ENCODE measurements around the gene MARS1. TPM values are rescaled to one million over a fixed set of nuclear protein-coding genes. Genes with fewer than 3 reads are reported as not detected.

Gene MARS1
- total and polyA plus RNA-seq, 5 experiments from 2014 or later: 81.0 to 386 (median 93.5) TPM

DNA sequence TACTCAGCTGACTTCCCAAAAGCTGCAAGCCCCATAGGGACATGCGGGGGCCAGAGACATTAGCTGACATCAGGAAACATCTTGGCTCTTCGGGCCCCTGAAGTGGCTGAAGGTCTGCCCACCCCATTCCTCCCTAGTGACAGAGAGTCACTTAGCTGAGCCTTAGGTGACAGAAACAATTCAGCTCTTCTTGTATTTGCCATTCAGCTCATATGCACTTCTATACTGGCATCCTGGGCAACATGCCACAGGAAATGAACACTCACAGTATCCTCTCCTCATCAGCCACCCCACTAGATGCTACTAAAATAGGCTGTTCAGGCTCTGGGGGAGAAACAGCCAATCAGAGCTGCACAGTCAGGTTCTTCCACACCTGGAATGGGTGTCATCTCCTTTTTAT is 55.7 kb downstream of the MARS1 start:
- DNase-seq: no peak
- Mint-ChIP-seq H3K4me1 (peaks cover 22 to 49% (median 40%) of the 10 kb centered on the region in 4 donors), H3K27me3 (no peaks in the 10 kb centered on the region), H3K9me3 (no peaks in the 10 kb centered on the region), H3K27ac (peak overlapping the region in 5 of 10 donors; percentile 14 to 66 (median 53)), H3K36me3 (peaks cover 0 to 30% (median 2%) of the 10 kb centered on the region in 3 donors), H3K4me3 (no peak overlapping the region)
- POLR2A ChIA-PET: interaction anchor here (1.0 to 1.7 kb wide), 3 partner anchors 19 to 85 kb away, joined by 3 to 5 read pairs (median 4); partner anchors contain the start of gene DDIT3
- ATAC-seq: no peak

DNA sequence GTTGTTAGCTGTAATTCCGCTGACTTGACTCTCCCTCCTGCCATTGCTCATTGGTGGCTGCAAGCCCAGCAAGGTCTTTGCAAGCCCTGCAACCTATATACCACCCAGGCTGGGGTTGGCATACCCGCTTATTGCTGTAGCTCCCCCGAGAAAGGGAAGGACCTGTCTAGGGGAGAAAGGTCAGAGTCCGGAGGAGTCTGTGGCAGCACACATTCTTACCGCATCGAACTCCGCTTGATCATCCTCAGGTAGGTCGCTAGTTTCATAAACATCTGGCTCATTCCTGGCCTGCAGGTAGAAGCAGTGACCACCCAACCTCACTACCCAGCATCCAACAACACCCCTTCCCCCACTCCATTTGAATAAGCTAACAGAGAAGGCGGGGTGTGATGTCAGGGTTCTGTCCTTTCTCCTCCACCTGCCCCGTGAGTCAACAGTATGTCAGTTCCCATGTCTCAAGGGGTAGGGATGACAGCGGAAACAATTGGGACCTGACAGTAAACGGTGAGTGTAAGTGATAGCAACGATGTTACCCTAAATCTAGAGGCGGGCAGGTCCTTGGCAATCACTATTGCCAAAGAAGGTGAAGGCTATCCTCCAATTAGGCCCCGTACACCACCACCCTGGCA is 58.1 kb downstream of the MARS1 start:
- no peak for DNase-seq
- ATAC-seq: no peak
- Mint-ChIP-seq H3K27me3 (peaks cover 0 to 9% (median 0%) of the 10 kb centered on the region in 5 donors), H3K36me3 (peaks cover 0 to 8% (median 0%) of the 10 kb centered on the region in 3 donors), H3K9me3 (no peaks in the 10 kb centered on the region), H3K4me1 (peaks cover 29 to 61% (median 53%) of the 10 kb centered on the region in 4 donors), H3K4me3 (peak overlapping the region; percentile 91 to 99 (median 97)), H3K27ac (peak overlapping the region; percentile 86 to 98 (median 94))
- POLR2A ChIA-PET: interaction anchor here (0.5 to 2.4 kb wide), 5 partner anchors 9 to 44 kb away, joined by 3 to 12 read pairs (median 3); partner anchors contain the start of gene DDIT3

DNA sequence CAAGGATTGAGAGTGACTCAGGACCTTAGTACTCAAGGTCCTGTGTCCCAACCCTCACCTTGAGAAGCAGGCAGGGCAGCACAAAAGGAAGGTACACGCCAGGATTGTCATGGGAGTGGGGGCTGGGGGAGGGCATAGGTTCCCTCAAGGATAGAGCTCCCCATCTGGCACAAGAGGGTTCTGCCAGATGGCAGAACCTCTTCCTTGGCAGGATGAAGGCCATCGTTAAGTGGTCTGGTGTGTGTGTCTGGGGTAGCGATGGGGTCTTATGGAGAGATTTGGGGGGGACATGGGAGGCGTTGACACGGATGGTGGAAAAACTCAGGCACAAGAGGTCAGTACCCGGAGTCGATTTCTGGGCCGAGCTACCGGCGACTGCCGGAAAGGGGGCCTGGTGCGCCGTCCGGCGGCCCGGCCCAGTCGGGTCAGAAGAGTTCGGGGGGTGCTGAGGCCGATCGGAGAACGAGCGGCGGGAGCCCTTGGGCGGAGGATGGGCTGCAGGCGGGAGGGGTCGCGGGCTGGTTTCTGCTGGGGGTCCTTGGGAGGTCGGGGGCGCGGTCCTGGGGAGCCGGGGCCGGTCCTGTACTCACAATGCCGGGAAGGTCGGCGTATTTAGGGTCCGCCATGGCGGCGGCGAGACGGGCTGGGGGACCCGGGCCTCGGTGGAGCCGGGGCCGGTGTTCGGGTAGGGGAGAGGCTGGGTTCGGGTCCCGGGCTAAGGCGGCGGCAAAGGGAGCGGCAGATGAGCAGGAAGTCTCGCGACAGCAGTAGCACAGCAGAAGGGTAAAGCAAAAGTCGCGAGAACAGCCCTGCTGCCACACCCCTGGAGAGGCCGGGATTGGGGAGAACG is 58.8 kb downstream of the MARS1 start, which contains the start of gene DCTN2:
Gene DCTN2, minus strand, starts transcription at position 755 of the 850 bp plus-strand sequence. Its CDS starts 129 bp downstream, at position 626.
- Mint-ChIP-seq H3K4me3 (peak within 1 kb of the TSS; percentile 91 to 99 (median 97)), H3K27ac (peak within 1 kb of the TSS; percentile 86 to 98 (median 94)), H3K9me3 (no peaks in the 10 kb centered on the region), H3K36me3 (peaks cover 0 to 5% (median 0%) of the 10 kb centered on the region in 3 donors), H3K4me1 (peaks cover 29 to 61% (median 57%) of the 10 kb centered on the region in 4 donors), H3K27me3 (peaks cover 0 to 14% (median 0%) of the 10 kb centered on the region in 5 donors)
- POLR2A ChIA-PET: interaction anchor here (0.5 to 2.4 kb wide), 6 partner anchors 9 to 44 kb away, joined by 3 to 12 read pairs (median 4); partner anchors contain the start of gene DDIT3
- DNase-seq: peak; percentile 76 to 96 (median 90)
- ATAC-seq: peak; percentile 90 to 93

DNA sequence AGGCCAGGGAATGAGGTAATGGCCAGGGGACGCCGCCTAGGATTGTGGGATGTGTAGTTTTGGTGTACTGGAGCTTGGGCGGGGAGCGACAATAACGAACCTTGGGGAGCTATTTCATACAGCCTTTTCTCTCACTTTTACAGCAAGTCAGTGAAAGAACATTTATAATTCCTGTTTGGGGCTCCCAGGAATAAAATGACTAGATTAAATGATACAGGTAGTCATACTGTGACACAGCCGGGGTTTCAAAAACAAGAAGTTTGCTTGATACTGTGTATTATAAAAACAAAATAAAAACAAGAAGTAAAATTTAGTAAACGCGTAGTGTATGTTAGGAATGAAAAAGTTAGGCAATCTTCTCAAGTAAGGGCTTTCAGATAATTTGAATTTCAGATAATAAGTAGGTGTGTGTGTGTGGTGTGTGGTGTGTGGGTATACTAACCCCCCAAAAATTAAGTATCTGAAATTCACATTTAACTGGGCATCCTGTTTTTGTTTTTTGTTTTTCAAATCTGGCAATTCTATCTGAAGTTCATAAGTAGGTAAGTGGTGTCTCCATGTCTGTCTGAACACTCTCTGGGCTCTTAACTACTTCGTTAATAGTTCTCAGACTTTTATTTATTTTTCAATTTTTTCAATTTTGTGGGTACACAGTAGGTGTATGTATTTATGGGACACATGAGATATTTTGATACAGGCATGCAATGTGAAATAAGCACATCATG is 59.6 kb downstream of the MARS1 start:
- Mint-ChIP-seq H3K9me3 (no peaks in the 10 kb centered on the region), H3K4me1 (peaks cover 29 to 61% (median 57%) of the 10 kb centered on the region in 4 donors), H3K27ac (peak overlapping the region; percentile 75 to 98 (median 94)), H3K27me3 (peaks cover 0 to 14% (median 0%) of the 10 kb centered on the region in 5 donors), H3K36me3 (no peaks in the 10 kb centered on the region), H3K4me3 (peak overlapping the region; percentile 91 to 99 (median 97))
- POLR2A ChIA-PET: interaction anchor here (0.5 to 2.4 kb wide), 4 partner anchors 8 to 27 kb away, joined by 3 to 12 read pairs (median 4); partner anchors contain the start of gene DDIT3
- no peak for ATAC-seq
- DNase-seq: no peak

DNA sequence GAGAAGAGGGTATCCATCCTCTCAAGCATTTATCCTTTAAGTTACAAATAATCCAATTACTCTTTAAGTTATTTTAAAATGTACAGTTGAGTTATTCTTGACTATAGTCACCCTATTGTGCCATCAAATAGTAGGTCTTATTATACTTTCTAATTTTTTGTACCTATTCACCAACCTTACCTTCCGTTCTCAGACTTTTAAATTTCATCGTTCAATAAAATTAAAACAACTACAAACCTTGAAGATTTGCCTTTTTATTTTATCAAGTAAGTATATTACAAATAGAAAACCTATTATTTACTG is 60.1 kb downstream of the MARS1 start:
- Mint-ChIP-seq H3K9me3 (no peaks in the 10 kb centered on the region), H3K27me3 (peaks cover 0 to 14% (median 0%) of the 10 kb centered on the region in 5 donors), H3K36me3 (no peaks in the 10 kb centered on the region), H3K4me1 (peaks cover 29 to 61% (median 55%) of the 10 kb centered on the region in 4 donors), H3K27ac (peak overlapping the region in 1 of 10 donors; percentile 98), H3K4me3 (peak overlapping the region in 4 of 10 donors; percentile 78 to 97 (median 96))
- DNase-seq: no peak
- POLR2A ChIA-PET: no interaction called here
- ATAC-seq: no peak

DNA sequence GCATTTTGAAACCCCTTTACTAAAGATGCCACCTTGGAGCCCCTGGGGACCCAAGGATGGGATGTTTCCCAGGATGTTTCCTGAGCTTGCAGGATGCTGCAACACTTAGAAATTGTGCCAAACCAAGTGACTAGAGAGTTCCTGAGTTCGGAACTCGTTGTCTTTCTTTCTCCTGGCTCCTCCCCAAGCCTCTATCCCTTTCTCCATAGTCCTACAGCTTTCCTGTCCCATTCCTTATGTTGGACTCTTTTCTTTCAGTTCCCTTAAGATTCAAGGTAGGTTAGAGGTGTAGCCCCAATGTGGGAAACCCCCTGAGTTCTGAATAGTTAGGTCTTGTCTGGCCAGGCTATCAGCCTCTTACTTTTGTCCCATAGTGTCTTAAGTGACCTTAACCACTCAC is 60.6 kb downstream of the MARS1 start:
- no peak for ATAC-seq
- peak overlapping the region in 8 of 10 donors; percentile 13 to 78 (median 45) for H3K4me3 Mint-ChIP-seq
- no peaks in the 10 kb centered on the region for H3K36me3 Mint-ChIP-seq
- peaks cover 28 to 59% (median 53%) of the 10 kb centered on the region in 4 donors for H3K4me1 Mint-ChIP-seq
- no peaks in the 10 kb centered on the region for H3K9me3 Mint-ChIP-seq
- no peak for DNase-seq
- peak overlapping the region in 2 of 10 donors; percentile 47 to 48 for H3K27ac Mint-ChIP-seq
- POLR2A ChIA-PET: interaction anchor here (0.7 kb wide), 2 partner anchors 22 to 68 kb away, joined by 3 to 4 read pairs; no protein-coding TSS in a partner anchor
- H3K27me3 Mint-ChIP-seq: peaks cover 0 to 18% (median 0%) of the 10 kb centered on the region in 5 donors

DNA sequence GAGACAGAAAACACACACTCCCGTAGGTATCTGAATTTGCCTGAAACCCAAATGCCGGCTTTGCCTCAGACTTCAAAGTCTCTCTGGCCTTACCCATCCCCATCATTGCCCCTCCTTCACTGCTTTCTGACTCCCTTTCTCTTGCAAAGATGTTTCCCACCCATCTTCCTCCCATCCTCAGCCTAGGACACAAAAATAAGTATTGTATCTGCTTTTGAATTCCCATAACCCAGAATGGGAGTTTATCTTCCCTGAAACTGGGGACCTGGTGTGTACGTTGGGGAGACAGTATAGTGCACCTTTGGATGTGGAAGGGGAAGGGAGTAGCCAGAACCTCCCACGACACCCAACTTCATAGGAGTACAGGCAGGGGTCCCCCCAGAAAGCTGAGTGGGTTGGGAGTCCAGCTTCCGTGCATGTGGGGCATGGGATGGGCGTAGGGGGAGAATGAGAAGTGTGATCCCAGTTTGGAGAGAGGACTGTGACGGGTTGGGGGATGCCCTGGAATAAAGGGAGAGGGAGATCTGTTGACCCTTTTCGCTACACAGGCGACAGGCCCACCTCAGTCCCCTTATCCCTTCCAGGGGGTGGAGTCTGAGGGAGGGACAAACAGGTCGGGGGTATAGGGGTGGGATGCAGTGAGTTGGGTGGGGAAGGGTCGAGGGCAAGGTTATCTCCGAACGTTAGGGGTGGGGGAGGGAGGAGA is 61.5 kb downstream of the MARS1 start:
- Mint-ChIP-seq H3K4me1 (peaks cover 24 to 52% (median 46%) of the 10 kb centered on the region in 4 donors), H3K36me3 (no peaks in the 10 kb centered on the region), H3K4me3 (peak overlapping the region; percentile 68 to 85 (median 78)), H3K27me3 (peaks cover 0 to 18% (median 0%) of the 10 kb centered on the region in 5 donors), H3K27ac (peak overlapping the region in 6 of 10 donors; percentile 43 to 71 (median 62)), H3K9me3 (no peaks in the 10 kb centered on the region)
- POLR2A ChIA-PET: interaction anchor here (0.5 to 0.7 kb wide), 3 partner anchors 35 to 1381 kb away, joined by 3 to 5 read pairs (median 4); no protein-coding TSS in a partner anchor
- ATAC-seq: no peak
- DNase-seq: no peak

DNA sequence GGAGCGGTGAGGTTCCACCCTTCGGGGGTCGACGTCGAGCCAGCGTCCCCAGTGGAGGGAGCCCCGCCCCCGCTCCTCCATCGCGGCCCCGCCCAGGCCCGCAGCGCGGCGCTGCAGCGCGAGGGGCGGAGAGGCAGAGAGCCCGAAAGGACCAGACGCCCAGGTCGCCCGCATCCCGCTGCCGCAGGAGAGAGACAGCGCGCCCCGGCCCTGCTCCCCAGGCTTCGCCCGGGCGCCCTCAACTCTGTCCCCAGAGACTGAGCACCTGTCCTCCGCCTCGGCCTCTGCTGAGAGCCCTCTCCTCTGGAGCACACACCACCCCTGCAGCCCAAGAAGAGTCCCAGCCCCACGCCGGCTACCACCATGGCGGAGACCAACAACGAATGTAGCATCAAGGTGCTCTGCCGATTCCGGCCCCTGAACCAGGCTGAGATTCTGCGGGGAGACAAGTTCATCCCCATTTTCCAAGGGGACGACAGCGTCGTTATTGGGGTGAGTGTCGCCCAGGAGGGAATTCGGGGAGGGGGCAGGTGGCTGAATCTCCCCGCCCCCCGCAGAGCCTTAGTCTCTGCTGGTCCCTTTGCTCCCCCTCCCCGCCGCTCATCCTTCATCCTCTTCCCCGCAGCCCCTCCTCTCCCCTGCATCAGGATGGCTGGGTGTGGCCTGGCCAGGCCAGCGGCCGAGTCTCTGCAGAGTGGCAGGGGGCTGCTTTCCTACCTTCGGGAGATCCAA is 62.2 kb downstream of the MARS1 start, which contains the start of gene KIF5A:
Gene KIF5A, plus strand, starts transcription at position 136 of the 732 bp plus-strand sequence. Its CDS starts 228 bp downstream, at position 364.
- H3K4me3 Mint-ChIP-seq: peak within 1 kb of the TSS; percentile 74 to 85 (median 80)
- no peaks in the 10 kb centered on the region for H3K36me3 Mint-ChIP-seq
- ATAC-seq: peak; percentile 54 to 68
- peaks cover 22 to 46% (median 41%) of the 10 kb centered on the region in 4 donors for H3K4me1 Mint-ChIP-seq
- H3K27ac Mint-ChIP-seq: peak within 1 kb of the TSS in 8 of 10 donors; percentile 47 to 86 (median 66)
- no peaks in the 10 kb centered on the region for H3K9me3 Mint-ChIP-seq
- POLR2A ChIA-PET: interaction anchor here (0.5 kb wide), 1 partner anchor 36 kb away, joined by 5 read pairs; no protein-coding TSS in a partner anchor
- peaks cover 0 to 18% (median 0%) of the 10 kb centered on the region in 5 donors for H3K27me3 Mint-ChIP-seq
- peak; percentile 31 to 75 (median 58) for DNase-seq

DNA sequence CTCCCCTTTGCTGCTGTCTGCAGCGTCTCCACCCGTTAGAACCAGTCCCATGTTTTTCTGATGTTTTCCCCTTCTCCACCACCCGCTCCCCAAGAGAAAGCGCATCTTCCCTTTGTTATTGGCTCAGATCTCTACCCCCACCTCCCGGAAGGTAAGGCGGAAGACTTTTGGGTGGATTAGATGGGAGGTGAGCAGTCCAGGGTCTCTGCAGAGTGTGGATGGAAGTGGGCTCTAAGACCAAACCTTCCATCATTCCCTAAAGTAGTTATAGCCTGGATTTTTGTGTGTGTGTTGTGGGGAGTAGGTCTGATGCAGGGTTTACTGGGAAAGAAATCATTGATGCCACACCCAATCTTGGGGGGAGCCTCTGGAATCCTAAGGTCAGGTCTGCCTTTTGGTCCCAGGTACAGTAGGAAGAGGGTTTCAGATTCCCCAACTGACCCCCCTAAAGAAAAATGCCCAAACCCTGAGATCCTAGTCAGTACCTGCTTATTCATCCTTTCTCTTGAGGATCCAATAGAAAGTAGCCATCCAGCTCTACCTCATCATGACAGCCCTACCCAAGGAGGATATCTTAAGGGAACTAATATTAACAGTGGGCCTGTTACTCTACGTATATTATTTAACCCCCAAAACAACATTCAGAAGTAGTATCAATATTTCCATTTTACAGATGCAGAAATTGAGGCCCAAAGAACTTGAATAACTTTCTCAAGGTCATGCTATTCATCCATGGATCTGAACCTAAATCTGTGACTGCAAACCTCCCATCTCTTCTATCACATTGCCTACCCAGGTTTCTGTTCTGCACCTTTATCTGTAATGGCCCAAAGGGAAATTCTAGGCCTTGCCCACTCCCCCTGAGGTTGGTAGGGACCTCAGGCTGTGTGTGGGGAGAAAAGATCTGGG is 63.0 kb downstream of the MARS1 start:
- Mint-ChIP-seq H3K4me1 (peaks cover 19 to 38% (median 33%) of the 10 kb centered on the region in 4 donors), H3K36me3 (no peaks in the 10 kb centered on the region), H3K27me3 (peaks cover 0 to 18% (median 0%) of the 10 kb centered on the region in 5 donors), H3K4me3 (peak overlapping the region; percentile 67 to 85 (median 79)), H3K27ac (peak overlapping the region in 8 of 10 donors; percentile 7 to 86 (median 48)), H3K9me3 (no peaks in the 10 kb centered on the region)
- POLR2A ChIA-PET: no interaction called here
- ATAC-seq (no peak), DNase-seq (no peak)

Data from naive thymus-derived CD8-positive, alpha-beta T cell (primary cell).